GM23338 (cell line): ENCODE results near the gene STX8. TPM values are rescaled to one million over a fixed set of nuclear protein-coding genes. Genes with fewer than 3 reads are reported as not detected.

Source experiments
- ATAC-seq: fragments of 200-7000 bp; cut with Tn5 transposase; 3 replicates; pipeline ENCODE4 v1.9.1; 2020
- DNase-seq: peaks from one replicate; pipeline ENCODE4 v3.0.0-alpha.2; 2015; ENCODE audit warnings: low spot score
- H2AFZ ChIP-seq: fragments of 200-600 bp; sonication (generic); 2 replicates; pipeline ENCODE4 v1.8.0; 2016; ENCODE audit warnings: antibody characterized with exemption, mild to moderate bottlenecking, moderate library complexity
- H3F3A ChIP-seq: fragments of 200-600 bp; sonication (generic); replicated peaks from 2 replicates; pipeline ENCODE4 v1.8.0; 2017; ENCODE audit warnings: antibody characterized with exemption, mixed run types, low read depth
- H3K27ac ChIP-seq: fragments of 200-600 bp; sonication (generic); 2 replicates; pipeline ENCODE4 v1.6.1; 2016; ENCODE audit warnings: low read depth
- H3K27me3 ChIP-seq: fragments of 200-600 bp; sonication (generic); 2 replicates; pipeline ENCODE4 v1.8.0; 2016; ENCODE audit warnings: mild to moderate bottlenecking, mixed run types, moderate library complexity; ENCODE audit not compliant: insufficient read depth
- H3K36me3 ChIP-seq: fragments of 200-600 bp; sonication (generic); 2 replicates; pipeline ENCODE4 v1.8.0; 2016; ENCODE audit warnings: mild to moderate bottlenecking; ENCODE audit not compliant: insufficient read depth
- H3K4me1 ChIP-seq: fragments of 200-600 bp; sonication (generic); 2 replicates; pipeline ENCODE4 v1.8.0; 2016; ENCODE audit warnings: mild to moderate bottlenecking, moderate library complexity; ENCODE audit not compliant: insufficient read depth
- H3K4me2 ChIP-seq: fragments of 200-600 bp; sonication (generic); 2 replicates; pipeline ENCODE4 v1.7.1; 2017; ENCODE audit warnings: mixed run types
- H3K4me3 ChIP-seq: fragments of 200-600 bp; sonication (generic); 2 replicates; pipeline ENCODE4 v1.6.1; 2016; ENCODE audit warnings: mixed run types
- H3K79me2 ChIP-seq: fragments of 200-600 bp; sonication (generic); replicated peaks from 2 replicates; pipeline ENCODE4 v1.8.0; 2017; ENCODE audit warnings: mild to moderate bottlenecking; ENCODE audit not compliant: insufficient read depth
- H3K9me2 ChIP-seq: fragments of 200-600 bp; sonication (generic); 2 replicates; pipeline ENCODE4 v1.8.0; 2017; ENCODE audit not compliant: insufficient read depth
- H4K20me1 ChIP-seq: fragments of 200-600 bp; sonication (generic); replicated peaks from 2 replicates; pipeline ENCODE4 v1.8.0; 2017; ENCODE audit warnings: mild to moderate bottlenecking; ENCODE audit not compliant: insufficient read depth
- H3K27ac Mint-ChIP-seq: 2 replicates; pipeline ENCODE4 v1.8.0; 2020; ENCODE audit warnings: inconsistent platforms, mild to moderate bottlenecking, moderate library complexity, mixed read lengths
- H3K27me3 Mint-ChIP-seq: 3 replicates; pipeline ENCODE4 v1.8.0; 2022; ENCODE audit warnings: low read depth, mild to moderate bottlenecking, moderate library complexity, mixed read lengths, inconsistent platforms; ENCODE audit not compliant: insufficient read depth, poor library complexity
- H3K36me3 Mint-ChIP-seq: 3 replicates; pipeline ENCODE4 v1.8.0; 2021; ENCODE audit warnings: low read depth, mild to moderate bottlenecking, inconsistent platforms, moderate library complexity, mixed read lengths
- H3K4me1 Mint-ChIP-seq: 3 replicates; pipeline ENCODE4 v1.8.0; 2020; ENCODE audit warnings: mild to moderate bottlenecking, inconsistent platforms, mixed read lengths
- H3K4me3 Mint-ChIP-seq: 3 replicates; pipeline ENCODE4 v1.8.0; 2021; ENCODE audit warnings: moderate library complexity, mild to moderate bottlenecking, inconsistent platforms, mixed read lengths
- H3K9me3 Mint-ChIP-seq: 3 replicates; pipeline ENCODE4 v1.8.0; 2020; ENCODE audit warnings: moderate library complexity, mild to moderate bottlenecking, inconsistent platforms, mixed read lengths
- CREB1 ChIP-seq: fragments of 250-450 bp; sonication (Bioruptor Pico); IDR thresholded peaks from 2 replicates; pipeline ENCODE4 v1.5.0; 2020; ENCODE audit warnings: low read depth, mild to moderate bottlenecking, moderate library complexity
- CTCF ChIP-seq, 2 experiments: fragments of 200-600 bp in 1 of 2; sonication (generic) in 1 of 2; conservative IDR thresholded peaks; 2 replicates each; pipeline versions ENCODE4 v1.5.1 to v1.6.1; 2016 to 2017; ENCODE audit warnings: antibody characterized with exemption in 2 of 2, low read depth in 2 of 2, mild to moderate bottlenecking in 2 of 2, moderate library complexity in 1 of 2
- EZH2 ChIP-seq: fragments of 200-600 bp; sonication (generic); IDR thresholded peaks from one replicate; pipeline ENCODE4 v1.8.0; 2017; ENCODE audit warnings: antibody characterized with exemption, mild to moderate bottlenecking, low read depth; ENCODE audit not compliant: unreplicated experiment
- EZH2phosphoT487 ChIP-seq: fragments of 200-600 bp; sonication (generic); IDR thresholded peaks from one replicate; pipeline ENCODE4 v1.8.1; 2018; ENCODE audit warnings: antibody characterized with exemption; ENCODE audit not compliant: unreplicated experiment
- NANOG ChIP-seq: IDR thresholded peaks from 2 replicates; pipeline ENCODE4 v1.6.1; 2016; ENCODE audit warnings: antibody characterized with exemption, borderline replicate concordance
- POLR2AphosphoS5 ChIP-seq: IDR thresholded peaks from 2 replicates; pipeline ENCODE4 v1.6.1; 2016; ENCODE audit warnings: antibody characterized with exemption, low read depth
- STAT1 ChIP-seq: IDR thresholded peaks from one replicate; pipeline ENCODE4 v1.6.1; 2016; ENCODE audit warnings: antibody characterized with exemption; ENCODE audit not compliant: unreplicated experiment
- ZNF114 ChIP-seq: fragments of 250-450 bp; sonication (Bioruptor Pico); IDR thresholded peaks from 2 replicates; pipeline ENCODE4 v1.5.0; 2020; ENCODE audit warnings: mild to moderate bottlenecking, moderate library complexity
- ZNF331 ChIP-seq: fragments of 250-450 bp; sonication (Bioruptor Pico); IDR thresholded peaks from 2 replicates; pipeline ENCODE4 v1.5.0; 2020; ENCODE audit warnings: low read depth, mild to moderate bottlenecking, moderate library complexity
- ZNF462 ChIP-seq: fragments of 250-450 bp; sonication (Bioruptor Pico); IDR thresholded peaks from 2 replicates; pipeline ENCODE4 v1.5.0; 2020; ENCODE audit warnings: mild to moderate bottlenecking, moderate library complexity
- polyA plus RNA-seq: library from polyadenylated mRNA; unstranded; fragments of >200 nt; fragmentation: Nextera tagmentation; extraction: Ambion mirVana; gene quantifications from 2 replicates; pipeline ENCODE4 v1.2.1, GENCODE V29; 2016
- total RNA-seq: library from RNA; depleted of rRNA; stranded (reverse); fragments of >200 nt; shearing (Covaris generic); gene quantifications from 2 replicates; pipeline ENCODE4 v1.2.3, GENCODE V29; 2014

STX8 gene
- total and polyA plus RNA-seq, 2 experiments from 2014 or later = 59.4 to 82.3 TPM

- TF ChIP-seq POLR2AphosphoS5 (no peak), EZH2 (no peak)
These were observed 129.1 kb downstream of the STX8 start (continued) for GRCh38 chr17:9446528-9446927.

- Histone ChIP-seq H3K36me3 (no peaks in the 10 kb centered on the region), H2AFZ (no peak overlapping the region), H3K27me3 (no peaks in the 10 kb centered on the region), H3K4me1 (peaks cover 7% of the 10 kb centered on the region), H3K9me2 (no peaks in the 10 kb centered on the region; the same call in 1 of the 2 replicates), H3K79me2 (no peaks in the 10 kb centered on the region), H3K27ac (no peak overlapping the region), H3K4me2 (no peak overlapping the region), H3K4me3 (no peak overlapping the region), H4K20me1 (no peaks in the 10 kb centered on the region), H3F3A (no peaks in the 10 kb centered on the region)
- H3K9me3 Mint-ChIP-seq = peaks cover 5% of the 10 kb centered on the region; the same call in 2 of the 3 replicates
- H3K36me3 Mint-ChIP-seq = peaks cover 8% of the 10 kb centered on the region; the same call in 2 of the 3 replicates
- TF ChIP-seq ZNF331 = no peak
- no peak for TF ChIP-seq POLR2AphosphoS5
- TF ChIP-seq CREB1 (CRISPR knock-in tag) = no peak
- no peak for TF ChIP-seq CTCF (conservative IDR thresholded peaks at IDR 0.05; ENCODE audit: low read depth in 2 of 2)
- TF ChIP-seq ZNF114 = no peak
- TF ChIP-seq STAT1 = no peak
- no peak for TF ChIP-seq EZH2
- TF ChIP-seq NANOG = no peak
- no peak for TF ChIP-seq EZH2phosphoT487
- TF ChIP-seq ZNF462 = no peak
- DNase-seq = no peak
- peaks cover 6% of the 10 kb centered on the region for H3K4me1 Mint-ChIP-seq
- no peak overlapping the region for H3K4me3 Mint-ChIP-seq
- no peaks in the 10 kb centered on the region for H3K27me3 Mint-ChIP-seq
- H3K27ac Mint-ChIP-seq = no peak overlapping the region
- no peak for ATAC-seq
These were observed 130.2 kb downstream of the STX8 start for GRCh38 chr17:9445424-9445823.
